Measurements from ENCODE around the gene MED13L.

MED13L gene

DNA sequence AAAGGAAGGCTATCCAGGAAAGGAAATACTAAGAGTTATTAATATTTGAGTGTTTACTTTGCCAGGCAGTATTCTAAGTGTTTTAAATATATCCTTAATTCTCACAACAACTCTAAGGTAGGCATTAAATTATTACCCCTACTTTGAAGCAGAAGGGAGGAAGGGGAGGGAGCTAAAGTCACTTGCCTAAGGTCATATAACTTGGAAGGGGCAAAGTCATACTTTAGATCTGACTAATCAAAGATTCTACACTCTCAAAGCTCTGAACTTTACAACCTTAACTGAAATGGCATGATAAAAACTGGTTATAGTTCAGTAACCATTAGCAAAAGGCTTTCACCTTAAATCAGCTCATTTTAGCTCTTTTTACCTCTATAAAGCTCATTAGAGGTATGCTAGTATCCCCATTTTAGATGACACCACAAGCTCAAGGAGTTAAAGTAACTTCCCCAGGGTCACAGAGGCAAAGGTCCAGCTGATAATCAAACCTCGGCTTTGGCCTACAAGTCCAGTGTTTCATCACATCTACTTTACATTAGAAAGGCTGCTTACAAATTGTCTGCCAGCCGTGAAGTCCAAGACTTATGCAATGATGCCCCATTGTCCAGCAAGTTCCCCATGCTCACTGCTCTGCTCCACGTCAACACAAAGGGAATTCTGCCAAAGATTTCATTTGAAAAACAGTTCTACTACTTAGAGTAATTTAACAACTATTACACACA is 223.9 kb downstream of the MED13L start:
- TF ChIP-seq, protein P1, sequence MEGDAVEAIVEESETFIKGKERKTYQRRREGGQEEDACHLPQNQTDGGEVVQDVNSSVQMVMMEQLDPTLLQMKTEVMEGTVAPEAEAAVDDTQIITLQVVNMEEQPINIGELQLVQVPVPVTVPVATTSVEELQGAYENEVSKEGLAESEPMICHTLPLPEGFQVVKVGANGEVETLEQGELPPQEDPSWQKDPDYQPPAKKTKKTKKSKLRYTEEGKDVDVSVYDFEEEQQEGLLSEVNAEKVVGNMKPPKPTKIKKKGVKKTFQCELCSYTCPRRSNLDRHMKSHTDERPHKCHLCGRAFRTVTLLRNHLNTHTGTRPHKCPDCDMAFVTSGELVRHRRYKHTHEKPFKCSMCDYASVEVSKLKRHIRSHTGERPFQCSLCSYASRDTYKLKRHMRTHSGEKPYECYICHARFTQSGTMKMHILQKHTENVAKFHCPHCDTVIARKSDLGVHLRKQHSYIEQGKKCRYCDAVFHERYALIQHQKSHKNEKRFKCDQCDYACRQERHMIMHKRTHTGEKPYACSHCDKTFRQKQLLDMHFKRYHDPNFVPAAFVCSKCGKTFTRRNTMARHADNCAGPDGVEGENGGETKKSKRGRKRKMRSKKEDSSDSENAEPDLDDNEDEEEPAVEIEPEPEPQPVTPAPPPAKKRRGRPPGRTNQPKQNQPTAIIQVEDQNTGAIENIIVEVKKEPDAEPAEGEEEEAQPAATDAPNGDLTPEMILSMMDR (conservative IDR thresholded peaks at IDR 0.05; ENCODE audit: low read depth, low read length) = no peak
- peak; percentile 93 for DNase-seq (ENCODE audit: low read depth)

DNA sequence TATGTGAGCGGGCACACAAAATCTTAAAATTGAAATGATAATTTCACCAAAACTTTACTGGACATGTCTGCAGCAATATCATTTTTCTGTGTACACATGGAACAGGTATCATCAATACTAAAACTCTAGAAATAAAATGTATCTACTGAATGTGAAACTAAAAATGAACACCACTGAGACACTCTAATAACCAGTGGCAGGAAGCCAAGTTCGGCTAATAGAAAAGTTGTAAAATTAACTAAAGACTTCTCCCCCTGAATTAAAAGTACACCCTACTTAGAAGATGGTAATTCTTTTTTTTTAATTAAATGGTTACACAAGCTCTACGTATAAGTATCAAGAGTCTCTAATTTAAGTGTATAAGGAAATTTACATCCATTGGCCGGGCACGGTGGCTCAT is 227.2 kb downstream of the MED13L start:
- no peak overlapping the region for H3K4me3 ChIP-seq (ENCODE audit: low read depth, low read length)
- TF ChIP-seq, protein P1 (conservative IDR thresholded peaks at IDR 0.05; ENCODE audit: low read depth, low read length) = no peak
- no peak for DNase-seq (ENCODE audit: low read depth)

More for the DNA sequence above, 223.9 kb downstream of the MED13L start:
- no peak overlapping the region for H3K4me3 ChIP-seq (ENCODE audit: low read depth, low read length)

DNA sequence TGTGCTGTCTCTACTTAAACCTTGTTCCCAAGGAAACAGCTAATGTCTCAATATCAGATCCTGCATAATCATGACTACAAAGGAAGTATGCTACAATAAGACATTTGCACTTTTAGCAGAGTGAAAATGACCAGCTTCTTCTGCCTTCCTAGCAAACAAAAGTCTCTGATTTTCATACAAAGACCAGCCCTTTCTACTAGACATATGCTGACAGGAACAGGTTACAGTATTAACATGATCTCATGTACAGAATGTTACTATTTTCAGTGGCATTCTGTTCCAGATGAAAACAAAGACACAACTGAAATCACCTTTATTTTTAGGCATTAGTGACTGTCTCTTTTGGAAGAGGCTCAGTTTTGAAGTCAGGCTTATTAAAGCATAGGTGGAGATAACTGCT is 228.6 kb downstream of the MED13L start:
- no peak for DNase-seq (ENCODE audit: low read depth)
- no peak overlapping the region for H3K4me3 ChIP-seq (ENCODE audit: low read depth, low read length)
- TF ChIP-seq, protein P1 (conservative IDR thresholded peaks at IDR 0.05; ENCODE audit: low read depth, low read length) = no peak

DNA sequence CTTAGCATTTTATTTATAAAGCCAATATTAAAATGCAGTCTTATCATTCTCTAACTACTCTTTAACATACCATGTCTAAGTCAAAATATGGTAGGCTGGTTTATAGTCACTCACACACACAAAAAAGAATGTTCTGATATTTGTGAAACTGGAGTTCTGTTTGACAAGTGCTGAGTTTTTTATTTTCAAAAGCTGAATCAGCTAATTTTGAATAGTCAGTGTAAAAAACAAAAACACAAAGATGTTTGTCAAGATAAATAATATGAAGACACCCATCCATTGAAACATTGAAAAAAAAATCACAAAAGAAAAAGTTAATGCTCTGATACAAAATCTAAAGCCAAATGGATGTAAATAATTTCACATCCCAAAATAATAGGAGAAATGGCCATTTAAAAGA is 231.5 kb downstream of the MED13L start:
- TF ChIP-seq, protein P1 (conservative IDR thresholded peaks at IDR 0.05; ENCODE audit: low read depth, low read length) = no peak
- H3K4me3 ChIP-seq (ENCODE audit: low read depth, low read length) = no peak overlapping the region
- DNase-seq (ENCODE audit: low read depth) = no peak

DNA sequence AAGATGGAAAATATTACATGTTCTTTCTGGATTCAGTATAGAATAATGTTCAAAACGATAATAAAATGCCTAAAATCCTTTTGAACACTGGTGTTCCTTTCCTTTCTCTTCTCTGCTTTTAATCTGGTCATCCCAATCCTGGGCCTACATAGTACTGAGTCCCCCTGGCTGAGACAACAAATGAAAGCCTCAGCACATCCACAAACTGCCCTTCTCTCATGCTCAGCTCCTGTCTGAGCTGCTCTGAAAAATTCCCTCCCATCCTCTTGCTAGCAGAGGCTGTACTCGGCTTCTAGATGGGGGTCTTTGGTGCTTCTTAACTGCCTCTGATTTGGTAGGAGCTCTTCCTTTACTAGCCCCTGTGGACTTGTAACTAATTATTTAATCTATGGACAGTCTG is 232.3 kb downstream of the MED13L start:
- no peak for DNase-seq (ENCODE audit: low read depth)
- TF ChIP-seq, protein P1 (conservative IDR thresholded peaks at IDR 0.05; ENCODE audit: low read depth, low read length) = no peak
- no peak overlapping the region for H3K4me3 ChIP-seq (ENCODE audit: low read depth, low read length)

DNA sequence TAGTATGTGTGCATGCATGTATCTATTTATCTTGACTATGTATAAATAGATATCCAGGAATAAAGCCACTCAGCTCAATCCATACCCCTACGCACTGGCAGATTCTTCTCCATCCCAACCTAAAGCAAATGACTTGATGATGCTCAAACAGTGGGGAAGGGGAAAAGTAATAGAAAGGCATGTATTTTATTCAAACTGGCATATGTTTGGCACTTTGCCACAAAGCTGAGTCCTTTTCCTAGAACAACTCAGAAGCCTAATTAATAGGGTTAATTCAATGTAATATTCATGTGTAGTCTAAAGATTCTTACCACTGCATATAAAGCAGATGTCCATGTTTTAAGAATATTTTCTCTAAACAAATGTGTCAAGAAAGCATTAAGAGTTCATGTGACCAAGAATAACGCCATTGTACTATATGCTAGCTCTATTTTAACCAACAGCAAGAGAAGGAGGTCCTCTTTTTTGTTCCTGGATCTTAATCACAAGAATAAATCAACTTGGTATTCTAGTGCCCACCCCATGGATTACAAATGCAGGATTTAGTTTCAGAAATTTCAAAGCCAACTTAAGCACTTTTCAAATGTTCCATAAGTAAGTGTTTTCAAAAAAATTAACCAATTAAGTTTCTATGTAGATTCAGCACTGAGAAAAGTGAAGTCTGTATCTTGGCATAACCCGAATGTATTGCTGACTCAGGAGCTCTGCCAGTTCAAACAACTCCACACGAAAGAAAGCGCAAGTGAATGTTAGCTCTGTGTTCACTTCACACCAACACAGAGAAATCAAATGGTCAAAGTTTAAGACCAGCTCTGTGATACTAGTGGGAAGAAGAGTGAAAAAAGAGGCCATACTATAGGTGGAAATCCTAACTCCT is 233.6 kb downstream of the MED13L start:
- TF ChIP-seq, protein P1 (conservative IDR thresholded peaks at IDR 0.05; ENCODE audit: low read depth, low read length) = no peak
- H3K4me3 ChIP-seq (ENCODE audit: low read depth, low read length) = no peak overlapping the region
- peak; percentile 48 for DNase-seq (ENCODE audit: low read depth)

Measured in choroid plexus epithelial cell (primary cell).